CD4-positive, CD25-positive, alpha-beta regulatory T cell (primary cell): Measurements from ENCODE around the gene IL1R1. TPM values are rescaled to one million over a fixed set of nuclear protein-coding genes. Genes with fewer than 3 reads are reported as not detected.
"Not testable (repeated sequence)": the region's sequence is repeated elsewhere in the genome, so short reads cannot be mapped to it uniquely, and the experiment has no call there.

Experiments used
- ATAC-seq, 2 donors: fragments of 150-1000 bp; cut with Tn5 transposase; one replicate each; pipeline ENCODE4 v1.10.0; 2021; ENCODE audit warnings: low read depth in 2 of 2, moderate number of reproducible peaks in 2 of 2, moderate library complexity in 1 of 2
- DNase-seq, 3 donors: peaks; one replicate each; pipeline versions ENCODE4 v3.0.0 to v3.0.0-alpha.2; 2012 to 2022; ENCODE audit warnings: mixed read lengths in 1 of 3
- H3K27ac ChIP-seq: one replicate; pipeline ENCODE4 v1.7.0; 2013; ENCODE audit warnings: mild to moderate bottlenecking, low read length; ENCODE audit not compliant: insufficient read depth, poor library complexity, severe bottlenecking
- H3K27me3 ChIP-seq: one replicate; pipeline ENCODE4 v1.7.0; 2013; ENCODE audit warnings: low read length; ENCODE audit not compliant: control insufficient read depth, insufficient read depth
- H3K36me3 ChIP-seq: one replicate; pipeline ENCODE4 v1.7.0; 2013; ENCODE audit warnings: mild to moderate bottlenecking, low read length, moderate library complexity; ENCODE audit not compliant: control insufficient read depth, insufficient read depth
- H3K4me1 ChIP-seq: 2 replicates; pipeline ENCODE4 v1.7.0; 2013; ENCODE audit warnings: mild to moderate bottlenecking, low read length; ENCODE audit not compliant: insufficient read depth, control insufficient read depth, poor library complexity, severe bottlenecking
- H3K4me3 ChIP-seq: one replicate; pipeline ENCODE4 v1.7.0; 2013; ENCODE audit warnings: low read depth, mild to moderate bottlenecking, low read length, moderate library complexity
- H3K9me3 ChIP-seq, 2 experiments: 1 replicate in 1 of 2; 2 replicates in 1 of 2; pipeline ENCODE4 v1.7.0; 2013; ENCODE audit warnings: low read length in 2 of 2, mild to moderate bottlenecking in 1 of 2, moderate library complexity in 1 of 2; ENCODE audit not compliant: control insufficient read depth in 2 of 2
- H3K27ac Mint-ChIP-seq, 3 donors: one replicate each; pipeline ENCODE4 v1.8.0; 2020 to 2022; ENCODE audit warnings: mild to moderate bottlenecking in 3 of 3, mixed read lengths in 3 of 3, moderate library complexity in 2 of 3
- H3K27me3 Mint-ChIP-seq: one replicate; pipeline ENCODE4 v1.8.0; 2022; ENCODE audit warnings: mild to moderate bottlenecking, mixed read lengths
- H3K36me3 Mint-ChIP-seq: one replicate; pipeline ENCODE4 v1.8.0; 2020; ENCODE audit warnings: mixed read lengths
- H3K4me1 Mint-ChIP-seq, 4 donors: one replicate each; pipeline ENCODE4 v1.8.0; 2020 to 2022; ENCODE audit warnings: mixed read lengths in 4 of 4, mild to moderate bottlenecking in 1 of 4
- H3K4me3 Mint-ChIP-seq, 4 donors: one replicate each; pipeline ENCODE4 v1.8.0; 2020 to 2022; ENCODE audit warnings: mild to moderate bottlenecking in 4 of 4, mixed read lengths in 4 of 4, moderate library complexity in 3 of 4
- H3K9me3 Mint-ChIP-seq, 7 donors: one replicate each; pipeline ENCODE4 v1.8.0; 2020 to 2022; ENCODE audit warnings: mixed read lengths in 7 of 7, mild to moderate bottlenecking in 3 of 7, moderate library complexity in 2 of 7
- polyA plus RNA-seq, 4 donors: library from polyadenylated mRNA; unstranded; fragments of 300-500 nt; fragmentation: Illumina TruSeq; gene quantifications; one replicate each; pipeline ENCODE4 v1.2.3, GENCODE V29; 2021
- total RNA-seq: library from RNA; stranded (reverse); gene quantifications from one replicate; pipeline ENCODE4 v1.2.3, GENCODE V29; 2022

IL1R1 gene
- total and polyA plus RNA-seq, 5 donors from 2014 or later = 2.0 to 11.7 (median 3.8) TPM

GRCh38 chr2:102106813-102107740, 35.5 kb upstream of the IL1R1 start:
- not testable (repeated sequence) for H3K27me3 ChIP-seq, H3K4me1 ChIP-seq, H3K9me3 Mint-ChIP-seq, H3K36me3 Mint-ChIP-seq, H3K9me3 ChIP-seq, H3K36me3 ChIP-seq, H3K27me3 Mint-ChIP-seq, ATAC-seq, DNase-seq
- H3K4me3 Mint-ChIP-seq = peak overlapping the region in 3 of 4 donors; percentile 15 to 84 (median 45)
- peak overlapping the region; percentile 27 for H3K4me3 ChIP-seq
- peaks cover 13 to 39% (median 27%) of the 10 kb centered on the region in 4 donors for H3K4me1 Mint-ChIP-seq
- peak overlapping the region in 1 of 3 donors; percentile 72 for H3K27ac Mint-ChIP-seq
- H3K27ac ChIP-seq = peak overlapping the region; percentile 34

GRCh38 chr2:102107741-102108070, 34.8 kb upstream of the IL1R1 start:
- Histone ChIP-seq H3K4me1 (peaks cover 10% of the 10 kb centered on the region), H3K27ac (peak overlapping the region; percentile 45), H3K36me3 (no peaks in the 10 kb centered on the region), H3K4me3 (peak overlapping the region; percentile 19), H3K9me3 (no peaks in the 10 kb centered on the region), H3K27me3 (no peaks in the 10 kb centered on the region)
- DNase-seq = peak in 1 of 3 donors; percentile 42
- H3K27me3 Mint-ChIP-seq = peaks cover 8% of the 10 kb centered on the region
- no peak for ATAC-seq
- H3K27ac Mint-ChIP-seq = peak overlapping the region in 2 of 3 donors; percentile 20 to 70
- H3K9me3 Mint-ChIP-seq = peaks cover 0 to under 1% (median 0%) of the 10 kb centered on the region in 7 donors
- no peaks in the 10 kb centered on the region for H3K36me3 Mint-ChIP-seq
- peak overlapping the region in 2 of 4 donors; percentile 10 to 56 for H3K4me3 Mint-ChIP-seq
- H3K4me1 Mint-ChIP-seq = peaks cover 13 to 45% (median 28%) of the 10 kb centered on the region in 4 donors

- Mint-ChIP-seq H3K36me3 (no peaks in the 10 kb centered on the region), H3K9me3 (no peaks in the 10 kb centered on the region), H3K4me1 (peaks cover 13 to 48% (median 31%) of the 10 kb centered on the region in 4 donors), H3K27me3 (peaks cover 4% of the 10 kb centered on the region), H3K4me3 (no peak overlapping the region), H3K27ac (peak overlapping the region in 1 of 3 donors; percentile 55)
- no peaks in the 10 kb centered on the region for H3K36me3 ChIP-seq
- ATAC-seq (no peak), DNase-seq (no peak)
- no peaks in the 10 kb centered on the region for H3K27me3 ChIP-seq
- H3K9me3 ChIP-seq = no peaks in the 10 kb centered on the region
- H3K4me1 ChIP-seq = peaks cover 23% of the 10 kb centered on the region
- no peak overlapping the region for H3K4me3 ChIP-seq
- H3K27ac ChIP-seq = no peak overlapping the region
Observed at GRCh38 chr2:102109016-102109415, 33.5 kb upstream of the IL1R1 start.

- H3K27me3 Mint-ChIP-seq = no peaks in the 10 kb centered on the region
- Histone ChIP-seq H3K36me3 (no peaks in the 10 kb centered on the region), H3K9me3 (no peaks in the 10 kb centered on the region), H3K27ac (peak overlapping the region; percentile 29), H3K4me3 (no peak overlapping the region), H3K27me3 (no peaks in the 10 kb centered on the region), H3K4me1 (peaks cover 29% of the 10 kb centered on the region)
- H3K4me1 Mint-ChIP-seq = peaks cover 9 to 51% (median 29%) of the 10 kb centered on the region in 4 donors
- H3K9me3 Mint-ChIP-seq = no peaks in the 10 kb centered on the region
- peak overlapping the region in 1 of 4 donors; percentile 32 for H3K4me3 Mint-ChIP-seq
- ATAC-seq = no peak
- peak overlapping the region in 1 of 3 donors; percentile 6 for H3K27ac Mint-ChIP-seq
- no peak for DNase-seq
- H3K36me3 Mint-ChIP-seq = no peaks in the 10 kb centered on the region
Observed at GRCh38 chr2:102110171-102110570, 32.4 kb upstream of the IL1R1 start.

GRCh38 chr2:102110596-102111334, 31.8 kb upstream of the IL1R1 start:
- Mint-ChIP-seq H3K27ac (peak overlapping the region; percentile 20 to 82 (median 78)), H3K36me3 (no peaks in the 10 kb centered on the region), H3K27me3 (no peaks in the 10 kb centered on the region), H3K9me3 (no peaks in the 10 kb centered on the region), H3K4me1 (peaks cover 9 to 55% (median 30%) of the 10 kb centered on the region in 4 donors), H3K4me3 (peak overlapping the region in 3 of 4 donors; percentile 12 to 64 (median 40))
- H3K27me3 ChIP-seq = no peaks in the 10 kb centered on the region
- H3K36me3 ChIP-seq = no peaks in the 10 kb centered on the region
- peak in 1 of 3 donors; percentile 56 for DNase-seq
- peaks cover 30% of the 10 kb centered on the region for H3K4me1 ChIP-seq
- no peaks in the 10 kb centered on the region for H3K9me3 ChIP-seq
- peak in 1 of 2 donors; percentile 34 for ATAC-seq
- H3K4me3 ChIP-seq = peak overlapping the region; percentile 46
- peak overlapping the region; percentile 29 for H3K27ac ChIP-seq

GRCh38 chr2:102111823-102112222, 30.7 kb upstream of the IL1R1 start:
- peaks cover 30% of the 10 kb centered on the region for H3K4me1 ChIP-seq
- H3K27me3 ChIP-seq = no peaks in the 10 kb centered on the region
- no peak overlapping the region for H3K27ac ChIP-seq
- no peaks in the 10 kb centered on the region for H3K36me3 ChIP-seq
- Mint-ChIP-seq H3K27ac (peak overlapping the region; percentile 11 to 59 (median 36)), H3K9me3 (peaks cover 0 to 1% (median 0%) of the 10 kb centered on the region in 7 donors), H3K4me3 (peak overlapping the region in 1 of 4 donors; percentile 7), H3K27me3 (no peaks in the 10 kb centered on the region), H3K36me3 (no peaks in the 10 kb centered on the region), H3K4me1 (peaks cover 9 to 51% (median 27%) of the 10 kb centered on the region in 4 donors)
- no peak overlapping the region for H3K4me3 ChIP-seq
- no peak for DNase-seq
- no peaks in the 10 kb centered on the region for H3K9me3 ChIP-seq
- no peak for ATAC-seq

GRCh38 chr2:102112271-102112670, 30.3 kb upstream of the IL1R1 start:
- ATAC-seq (no peak), DNase-seq (peak in 1 of 3 donors; percentile 81)
- Histone ChIP-seq H3K27ac (peak overlapping the region; percentile 8), H3K36me3 (no peaks in the 10 kb centered on the region), H3K27me3 (no peaks in the 10 kb centered on the region), H3K9me3 (no peaks in the 10 kb centered on the region), H3K4me1 (peaks cover 30% of the 10 kb centered on the region), H3K4me3 (no peak overlapping the region)
- Mint-ChIP-seq H3K27ac (peak overlapping the region; percentile 11 to 59 (median 36)), H3K36me3 (no peaks in the 10 kb centered on the region), H3K4me3 (peak overlapping the region in 1 of 4 donors; percentile 7), H3K9me3 (peaks cover 0 to 1% (median 0%) of the 10 kb centered on the region in 7 donors), H3K4me1 (peaks cover 9 to 51% (median 28%) of the 10 kb centered on the region in 4 donors), H3K27me3 (no peaks in the 10 kb centered on the region)
